Subcutaneous abdominal adipose tissue (tissue), 5 donors: ENCODE measurements around the gene SIRT2.
"Not testable (repeated sequence)": the region's sequence is repeated elsewhere in the genome, so short reads cannot be mapped to it uniquely, and the experiment has no call there.

Experiments used
- H3K27ac ChIP-seq: one replicate; pipeline ENCODE4 v1.7.0; 2013; ENCODE audit warnings: low read depth, mild to moderate bottlenecking, inconsistent platforms, low read length, moderate library complexity
- H3K27me3 ChIP-seq, 5 donors: one replicate each; pipeline ENCODE4 v1.7.0; 2013; ENCODE audit warnings: low read length in 5 of 5, inconsistent platforms in 1 of 5; ENCODE audit not compliant: control insufficient read depth in 5 of 5, insufficient read depth in 4 of 5
- H3K36me3 ChIP-seq, 5 donors: one replicate each; pipeline ENCODE4 v1.7.0; 2013; ENCODE audit warnings: low read length in 5 of 5; ENCODE audit not compliant: control insufficient read depth in 5 of 5, insufficient read depth in 5 of 5
- H3K4me1 ChIP-seq, 5 donors: one replicate each; pipeline ENCODE4 v1.7.0; 2013; ENCODE audit warnings: low read length in 5 of 5, mild to moderate bottlenecking in 3 of 5, moderate library complexity in 1 of 5; ENCODE audit not compliant: control insufficient read depth in 5 of 5, insufficient read depth in 5 of 5
- H3K4me3 ChIP-seq, 5 donors: one replicate each; pipeline ENCODE4 v1.7.0; 2013; ENCODE audit warnings: low read length in 5 of 5, low read depth in 1 of 5
- H3K9ac ChIP-seq, 5 donors: one replicate each; pipeline ENCODE4 v1.7.0; 2013; ENCODE audit warnings: low read length in 5 of 5, mild to moderate bottlenecking in 4 of 5, moderate library complexity in 3 of 5
- H3K9me3 ChIP-seq, 5 donors: one replicate each; pipeline ENCODE4 v1.7.0; 2013; ENCODE audit warnings: low read length in 5 of 5; ENCODE audit not compliant: control insufficient read depth in 5 of 5
- donor health status: healthy.
- donor health status: healthy.
- donor health status: healthy.
- donor health status: healthy.
- donor health status: healthy.

The SIRT2 gene

GRCh38 chr19:38900202-38900629, 798 bp upstream of the SIRT2 start:
- Histone ChIP-seq H3K36me3 (peaks cover 0 to 8% (median 8%) of the 10 kb centered on the region in 5 donors), H3K4me1 (peaks cover 10 to 44% (median 39%) of the 10 kb centered on the region in 5 donors), H3K4me3 (peak overlapping the region; percentile 80 to 97 (median 86)), H3K9me3 (no peaks in the 10 kb centered on the region), H3K27me3 (peaks cover 0 to 4% (median 0%) of the 10 kb centered on the region in 5 donors), H3K27ac (peak overlapping the region; percentile 94), H3K9ac (peak overlapping the region; percentile 23 to 94 (median 87))

DNA sequence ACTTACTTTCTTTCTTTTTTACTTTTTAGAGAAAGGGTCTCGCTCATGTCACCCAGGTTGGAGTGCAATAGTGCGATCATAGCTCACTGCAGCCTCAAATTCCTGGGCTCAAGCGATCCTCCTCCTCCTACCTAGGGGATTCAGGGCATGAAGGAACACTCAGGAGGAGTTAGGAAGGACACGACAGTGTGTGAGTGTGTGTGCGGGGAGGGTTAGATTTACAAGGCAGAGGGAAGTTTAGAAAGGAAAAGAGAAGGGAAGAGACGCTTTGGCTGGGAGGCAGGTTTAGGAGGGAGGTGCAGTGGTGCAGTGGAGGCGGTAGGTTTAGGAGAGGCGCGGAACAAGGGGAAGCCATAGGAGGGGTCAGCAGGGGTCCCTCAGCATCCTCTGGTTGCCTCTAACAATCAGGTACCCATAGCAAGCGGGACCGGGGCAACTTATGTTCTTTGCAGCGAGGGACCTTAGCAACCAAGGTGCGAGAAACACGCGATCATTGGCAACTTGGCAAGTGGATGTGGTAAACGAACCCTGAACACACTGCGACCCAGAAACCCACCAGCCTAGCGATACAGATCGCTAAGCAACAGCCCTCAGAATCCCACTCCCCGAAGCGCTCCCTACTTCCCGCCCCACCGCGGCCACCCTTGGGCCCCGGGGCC, 501 bp downstream of the SIRT2 start:
- Histone ChIP-seq H3K9me3 (no peaks in the 10 kb centered on the region), H3K27me3 (peaks cover 0 to 4% (median 0%) of the 10 kb centered on the region in 5 donors), H3K27ac (peak overlapping the region; percentile 94), H3K4me1 (peaks cover 8 to 39% (median 38%) of the 10 kb centered on the region in 5 donors), H3K36me3 (no peaks in the 10 kb centered on the region), H3K4me3 (peak overlapping the region; percentile 80 to 98 (median 86)), H3K9ac (peak overlapping the region; percentile 82 to 94 (median 92))

- Histone ChIP-seq H3K27ac (no peak overlapping the region), H3K27me3 (peaks cover 0 to 4% (median 0%) of the 10 kb centered on the region in 5 donors), H3K9me3 (no peaks in the 10 kb centered on the region), H3K4me3 (no peak overlapping the region), H3K9ac (peak overlapping the region in 1 of 5 donors; percentile 23), H3K36me3 (peaks cover 0 to 17% (median 13%) of the 10 kb centered on the region in 5 donors), H3K4me1 (peaks cover 8 to 39% (median 30%) of the 10 kb centered on the region in 5 donors)
These were observed 4.5 kb downstream of the SIRT2 start for GRCh38 chr19:38894968-38895367.

- H3K4me3 ChIP-seq, result no peak overlapping the region
- H3K9me3 ChIP-seq, result no peaks in the 10 kb centered on the region
- H3K27ac ChIP-seq, result no peak overlapping the region
- no peaks in the 10 kb centered on the region for H3K27me3 ChIP-seq
- H3K9ac ChIP-seq, result peak overlapping the region in 1 of 5 donors; percentile 14
- peaks cover 2 to 31% (median 19%) of the 10 kb centered on the region in 5 donors for H3K4me1 ChIP-seq
- H3K36me3 ChIP-seq, result peaks cover 0 to 33% (median 29%) of the 10 kb centered on the region in 5 donors
These were observed 6.1 kb downstream of the SIRT2 start for GRCh38 chr19:38893341-38893771.

DNA sequence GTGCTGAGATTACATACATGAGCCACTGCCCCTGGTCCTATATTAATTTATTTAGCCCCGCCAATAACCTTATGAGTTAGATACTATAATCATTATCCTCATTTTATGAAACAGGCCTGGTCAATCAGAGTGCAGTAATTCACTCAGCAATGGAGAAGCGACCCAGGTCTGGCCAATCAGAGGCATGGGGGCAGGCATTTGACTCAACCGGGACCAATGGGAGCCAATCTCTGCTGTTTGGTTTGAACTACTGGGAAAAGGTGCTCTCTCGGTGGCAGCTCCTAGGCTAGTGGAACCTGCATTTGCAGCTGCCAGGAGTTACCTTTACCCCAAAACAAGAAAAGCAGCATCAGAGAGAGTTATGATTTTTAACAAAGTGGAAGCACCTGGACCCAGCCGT, 6.6 kb downstream of the SIRT2 start:
- Histone ChIP-seq H3K9me3 (no peaks in the 10 kb centered on the region), H3K36me3 (peaks cover 0 to 39% (median 33%) of the 10 kb centered on the region in 5 donors), H3K27ac (no peak overlapping the region), H3K4me3 (no peak overlapping the region), H3K9ac (peak overlapping the region in 1 of 5 donors; percentile 6), H3K4me1 (peaks cover 0 to 26% (median 14%) of the 10 kb centered on the region in 5 donors), H3K27me3 (no peaks in the 10 kb centered on the region)

DNA sequence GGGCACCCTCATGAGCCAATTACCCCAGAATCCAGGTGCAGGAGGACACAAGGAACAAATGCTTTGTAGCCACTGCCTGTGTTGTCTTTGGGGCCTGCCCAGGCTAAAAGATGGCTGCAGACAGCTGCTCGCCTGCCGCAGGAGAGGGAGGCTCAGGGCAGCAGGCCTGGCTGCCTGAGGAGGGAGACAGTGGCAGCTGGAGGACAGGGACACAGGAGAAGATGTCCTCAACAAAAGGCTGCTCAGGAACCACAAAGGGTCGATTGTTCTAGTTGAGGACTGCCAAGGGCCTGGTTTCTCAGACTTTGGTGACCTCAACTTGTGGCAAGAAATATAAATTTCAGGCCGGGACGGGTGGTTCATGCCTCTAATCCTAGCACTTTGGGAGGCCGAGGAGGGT, 7.6 kb downstream of the SIRT2 start:
- Histone ChIP-seq H3K27me3 (no peaks in the 10 kb centered on the region), H3K36me3 (peaks cover 0 to 41% (median 40%) of the 10 kb centered on the region in 5 donors), H3K4me3 (no peak overlapping the region), H3K9ac (no peak overlapping the region), H3K4me1 (peaks cover 0 to 16% (median 3%) of the 10 kb centered on the region in 5 donors), H3K9me3 (no peaks in the 10 kb centered on the region), H3K27ac (no peak overlapping the region)

DNA sequence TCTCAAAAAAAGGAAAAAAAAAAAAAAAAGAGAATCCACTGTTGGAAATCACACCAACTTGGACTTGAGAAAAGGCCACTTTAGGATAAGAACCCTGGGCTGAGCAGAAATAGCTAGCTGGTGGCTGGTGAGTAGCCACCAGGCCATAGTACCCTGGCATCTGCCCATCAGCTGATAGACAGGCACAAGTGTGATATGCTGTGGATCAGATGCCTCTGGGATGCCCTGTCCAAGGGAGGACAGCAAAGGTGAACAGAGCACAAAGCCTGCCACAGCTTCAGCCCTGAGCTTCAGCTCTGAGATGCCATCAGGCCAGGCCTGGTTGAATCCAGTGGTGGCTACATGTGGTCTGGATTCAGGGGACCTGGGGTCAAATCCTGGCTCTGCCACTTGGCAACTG, 8.7 kb downstream of the SIRT2 start:
- H3K27ac ChIP-seq, result no peak overlapping the region
- no peak overlapping the region for H3K4me3 ChIP-seq
- H3K4me1 ChIP-seq, result peaks cover 0 to 12% (median 0%) of the 10 kb centered on the region in 5 donors
- H3K36me3 ChIP-seq, result peaks cover 0 to 47% (median 44%) of the 10 kb centered on the region in 5 donors
- H3K9ac ChIP-seq, result no peak overlapping the region
- no peaks in the 10 kb centered on the region for H3K9me3 ChIP-seq
- no peaks in the 10 kb centered on the region for H3K27me3 ChIP-seq

- H3K36me3 ChIP-seq, result peaks cover 0 to 47% (median 44%) of the 10 kb centered on the region in 5 donors
- no peaks in the 10 kb centered on the region for H3K9me3 ChIP-seq
- no peaks in the 10 kb centered on the region for H3K27me3 ChIP-seq
- no peak overlapping the region for H3K27ac ChIP-seq
- H3K9ac ChIP-seq, result no peak overlapping the region
- H3K4me1 ChIP-seq, result peaks cover 0 to 12% (median 0%) of the 10 kb centered on the region in 5 donors
- no peak overlapping the region for H3K4me3 ChIP-seq
These were observed 9.6 kb downstream of the SIRT2 start for GRCh38 chr19:38889803-38890202.

GRCh38 chr19:38888876-38889275, 10.5 kb downstream of the SIRT2 start:
- Histone ChIP-seq H3K27ac (no peak overlapping the region), H3K9me3 (no peaks in the 10 kb centered on the region), H3K4me1 (peaks cover 0 to 11% (median 0%) of the 10 kb centered on the region in 5 donors), H3K9ac (no peak overlapping the region), H3K36me3 (peaks cover 0 to 48% (median 44%) of the 10 kb centered on the region in 5 donors), H3K4me3 (no peak overlapping the region), H3K27me3 (no peaks in the 10 kb centered on the region)

DNA sequence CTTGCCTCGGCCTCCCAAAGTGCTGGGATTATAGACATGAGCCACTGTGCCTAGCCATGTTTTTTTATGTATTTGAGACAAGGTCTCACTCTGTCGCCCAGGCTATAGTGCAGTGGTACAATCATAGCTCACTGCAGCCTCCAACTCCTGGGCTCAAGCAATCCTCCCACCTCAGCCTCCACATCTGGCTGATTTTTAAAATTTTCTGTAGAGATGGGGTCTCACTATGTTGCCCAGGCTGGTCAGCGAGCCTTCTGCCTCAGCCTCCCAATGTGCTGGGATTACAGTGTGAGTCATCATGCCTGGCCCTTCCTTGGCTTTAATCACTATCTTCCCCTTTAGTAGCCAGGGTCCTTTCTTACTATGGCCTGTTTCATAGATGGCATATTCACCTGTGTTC, 14.7 kb downstream of the SIRT2 start:
- not testable (repeated sequence) for H3K9ac ChIP-seq, H3K9me3 ChIP-seq, H3K4me3 ChIP-seq, H3K27me3 ChIP-seq, H3K4me1 ChIP-seq, H3K27ac ChIP-seq
- peaks cover 0 to 64% (median 53%) of the 10 kb centered on the region in 5 donors for H3K36me3 ChIP-seq
